ENCODE results near the gene RRAS.
A peak's percentile ranks its signal among the peaks of the same experiment; 100 is the strongest.

Gene RRAS

GRCh38 chr19:49640113-49640898, at the start of gene RRAS:
Gene RRAS (minus strand): TSS chr19:49640143. CDS start chr19:49640098, 45 bp downstream.
- DNase-seq: peak; percentile 99

- DNase-seq: peak; percentile 17
Measured at GRCh38 chr19:49689133-49690078, 49.5 kb upstream of the RRAS start, which contains the start of gene ADM5. Gene ADM5 (plus strand): TSS chr19:49689594. CDS start chr19:49689838, 244 bp downstream.

- no peak for DNase-seq
Measured at GRCh38 chr19:49688531-49689132, 48.7 kb upstream of the RRAS start.

- DNase-seq: no peak
Measured at GRCh38 chr19:49687566-49688316, 47.8 kb upstream of the RRAS start.

- DNase-seq: no peak
Measured at GRCh38 chr19:49687150-49687549, 47.2 kb upstream of the RRAS start.

GRCh38 chr19:49686503-49687088, 46.7 kb upstream of the RRAS start:
- DNase-seq: no peak

- DNase-seq: no peak
Measured at GRCh38 chr19:49685845-49686332, 45.9 kb upstream of the RRAS start.

- no peak for DNase-seq
Measured at GRCh38 chr19:49684983-49685553, 45.1 kb upstream of the RRAS start.

- DNase-seq: no peak
Measured at GRCh38 chr19:49684251-49684982, 44.5 kb upstream of the RRAS start.

- no peak for DNase-seq
Measured at GRCh38 chr19:49683814-49684250, 43.9 kb upstream of the RRAS start.

- no peak for DNase-seq
Measured at GRCh38 chr19:49682274-49682673, 42.3 kb upstream of the RRAS start.

- no peak for DNase-seq
Measured at GRCh38 chr19:49681830-49682229, 41.9 kb upstream of the RRAS start.

GRCh38 chr19:49680421-49681351, 40.7 kb upstream of the RRAS start:
- peak; percentile 88 for DNase-seq

GRCh38 chr19:49679771-49680413, 39.9 kb upstream of the RRAS start:
- no peak for DNase-seq

GRCh38 chr19:49678985-49679770, 39.2 kb upstream of the RRAS start:
- no peak for DNase-seq

GRCh38 chr19:49677901-49678674, 38.1 kb upstream of the RRAS start:
- DNase-seq: peak; percentile 72

- no peak for DNase-seq
Measured at GRCh38 chr19:49677231-49677900, 37.4 kb upstream of the RRAS start, which contains the start of gene PRMT1. Gene PRMT1 (plus strand): TSS chr19:49677271. CDS start chr19:49677281, 10 bp downstream.

All from activated effector memory CD4-positive, alpha-beta T cell treated with Interleukin-2 at 50 U/mL for 16 hours (primary cell).